Astrocyte (in vitro differentiated cells and primary cell): Measurements from ENCODE around the gene CDKAL1.

ENCODE experiments used
- CTCF ChIP-seq: IDR thresholded peaks from 2 replicates; pipeline ENCODE4 v1.5.1; 2011; ENCODE audit warnings: low read depth, mild to moderate bottlenecking, inconsistent platforms, low read length, moderate library complexity; ENCODE audit not compliant: insufficient read depth
- EZH2 ChIP-seq: IDR thresholded peaks from 2 replicates; pipeline ENCODE4 v1.6.1; 2012; ENCODE audit warnings: mild to moderate bottlenecking, low read length, inconsistent platforms; ENCODE audit not compliant: insufficient read depth

GRCh38 chr6:21039926-21040325 is 505.7 kb downstream of the CDKAL1 start:
- no peak for TF ChIP-seq CTCF
- no peak for TF ChIP-seq EZH2
